Panc1 (cell line): Measurements from ENCODE around the gene GAS2. TPM values are rescaled to one million over a fixed set of nuclear protein-coding genes. Genes with fewer than 3 reads are reported as not detected.

Experiments
- ATAC-seq: fragments of 200-7000 bp; cut with Tn5 transposase; 2 replicates; pipeline ENCODE4 v1.9.1; 2020; ENCODE audit warnings: mild to moderate bottlenecking, moderate library complexity
- BruUV-seq: library from RNA; stranded (reverse); fragments of 400-500 nt; replicated peaks from 2 replicates; lab custom pipeline; 2021; lab: Mats Ljungman, UMichigan
- CTCF ChIA-PET: fragments of 300-600 bp; sonication (Branson Sonifier 250); formaldehyde crosslinking; loops from one replicate; lab custom pipeline; 2022; ENCODE audit warnings: antibody characterized with exemption; lab: Charles Lee
- POLR2A ChIA-PET: fragments of 300-600 bp; sonication (Branson Sonifier 250); formaldehyde crosslinking; loops from one replicate; lab custom pipeline; 2022; ENCODE audit warnings: antibody characterized with exemption; lab: Charles Lee
- DNase-seq: peaks from one replicate; pipeline ENCODE4 v3.0.0-alpha.2; 2010; ENCODE audit warnings: low read depth, low spot score
- H3K27ac ChIP-seq: 2 replicates; pipeline ENCODE4 v1.5.1; 2011; ENCODE audit warnings: mild to moderate bottlenecking, low read length, inconsistent platforms
- H3K27me3 ChIP-seq: fragments of 200-500 bp; sonication (Bioruptor generic); 2 replicates; pipeline ENCODE4 v1.6.0; 2014; ENCODE audit warnings: low read length, inconsistent platforms; ENCODE audit not compliant: control insufficient read depth, insufficient read depth
- H3K36me3 ChIP-seq: fragments of 200-500 bp; sonication (Bioruptor generic); 2 replicates; pipeline ENCODE4 v1.5.1; 2014; ENCODE audit warnings: inconsistent platforms, mild to moderate bottlenecking, low read length, moderate library complexity; ENCODE audit not compliant: control insufficient read depth, insufficient read depth
- H3K4me1 ChIP-seq: 2 replicates; pipeline ENCODE4 v1.5.1; 2011; ENCODE audit warnings: inconsistent platforms, mild to moderate bottlenecking, low read length, moderate library complexity; ENCODE audit not compliant: control insufficient read depth, insufficient read depth
- H3K4me3 ChIP-seq, 2 experiments: 2 replicates each; pipeline ENCODE4 v1.5.1; 2011 to 2012; ENCODE audit warnings: low read depth in 2 of 2, low read length in 2 of 2, mild to moderate bottlenecking in 2 of 2, inconsistent platforms in 1 of 2, moderate library complexity in 1 of 2
- H3K9me3 ChIP-seq: fragments of 200-500 bp; sonication (Bioruptor generic); 2 replicates; pipeline ENCODE4 v1.5.1; 2014; ENCODE audit warnings: low read depth, mild to moderate bottlenecking, inconsistent platforms, low read length, moderate library complexity; ENCODE audit not compliant: control insufficient read depth, insufficient read depth
- CTCF ChIP-seq: fragments of 450-650 bp; IDR thresholded peaks from 2 replicates; pipeline ENCODE4 v1.5.1; 2017; ENCODE audit warnings: mild to moderate bottlenecking
- POLR2AphosphoS5 ChIP-seq: IDR thresholded peaks from 2 replicates; pipeline ENCODE4 v1.6.1; 2012; ENCODE audit warnings: mild to moderate bottlenecking, low read depth, low read length, moderate library complexity
- REST ChIP-seq, 2 experiments: IDR thresholded peaks; 2 replicates each; pipeline ENCODE4 v1.6.1; 2011 to 2012; ENCODE audit warnings: low read depth in 2 of 2, control low read depth in 1 of 2, low read length in 1 of 2, mild to moderate bottlenecking in 1 of 2, moderate library complexity in 1 of 2; ENCODE audit not compliant: insufficient read depth in 1 of 2
- SIN3A ChIP-seq: IDR thresholded peaks from 2 replicates; pipeline ENCODE4 v1.6.1; 2012; ENCODE audit warnings: low read depth, mild to moderate bottlenecking, low read length, moderate library complexity, borderline replicate concordance; ENCODE audit not compliant: insufficient read depth
- TCF7L2 ChIP-seq: IDR thresholded peaks from 2 replicates; pipeline ENCODE4 v1.6.1; 2011; ENCODE audit warnings: mild to moderate bottlenecking, low read depth, low read length, inconsistent platforms
- in situ Hi-C: cut with HindIII; loops from 2 replicates; pipeline ENCODE4 v1.10.0; 2016; ENCODE audit warnings: low sequenced_read_pairs, low pct_unique_long_range_greater_than_20kb
- intact Hi-C: fragments of 100-400 bp; cut with micrococcal nuclease; formaldehyde crosslinking; loops from one replicate; pipeline ENCODE4 v1.10.0; 2022; ENCODE audit not compliant: unreplicated experiment
- total RNA-seq: library from RNA; stranded (reverse); gene quantifications from one replicate; pipeline ENCODE4 v1.2.1, GENCODE V29; 2021; ENCODE audit not compliant: unreplicated experiment

The GAS2 gene
- total RNA-seq, 1 experiment from 2014 or later, result 0.87 TPM

- BruUV-seq, result no TSS peak
Measured at GRCh38 chr11:22764735-22765134, 98.3 kb downstream of the GAS2 start.

GRCh38 chr11:22768281-22768680, 101.9 kb downstream of the GAS2 start:
- BruUV-seq, result no TSS peak

More at GRCh38 chr11:22764735-22765134, 98.3 kb downstream of the GAS2 start:
- intact Hi-C loops, result no loop called here
- Histone ChIP-seq H3K36me3 (no peaks in the 10 kb centered on the region), H3K27ac (no peak overlapping the region), H3K9me3 (no peaks in the 10 kb centered on the region), H3K4me1 (no peaks in the 10 kb centered on the region), H3K4me3 (no peak overlapping the region), H3K27me3 (no peaks in the 10 kb centered on the region)
- CTCF ChIA-PET, result no interaction called here
- no peak for ATAC-seq
- TF ChIP-seq CTCF (no peak), TCF7L2 (no peak), POLR2AphosphoS5 (no peak), SIN3A (no peak), REST (IDR thresholded peaks at IDR 0.05; ENCODE audit: insufficient read depth in 1 of 2, low read depth in 2 of 2, low read length in 1 of 2) (no peak)
- no peak for DNase-seq
- POLR2A ChIA-PET, result no interaction called here
- in situ Hi-C loops, result no loop called here

More at GRCh38 chr11:22768281-22768680, 101.9 kb downstream of the GAS2 start:
- ChIA-PET POLR2A (no interaction called here), CTCF (no interaction called here)
- H3K4me3 ChIP-seq, result no peak overlapping the region
- H3K9me3 ChIP-seq, result no peaks in the 10 kb centered on the region
- intact Hi-C loops (no loop called here), in situ Hi-C loops (no loop called here)
- no peaks in the 10 kb centered on the region for H3K27me3 ChIP-seq
- H3K4me1 ChIP-seq, result no peaks in the 10 kb centered on the region
- ATAC-seq (no peak), DNase-seq (no peak)
- no peak overlapping the region for H3K27ac ChIP-seq
- TF ChIP-seq SIN3A (no peak), CTCF (no peak), TCF7L2 (no peak), REST (IDR thresholded peaks at IDR 0.05; ENCODE audit: insufficient read depth in 1 of 2, low read depth in 2 of 2, low read length in 1 of 2) (no peak), POLR2AphosphoS5 (no peak)
- H3K36me3 ChIP-seq, result no peaks in the 10 kb centered on the region
